ENCODE measurements around the gene GSTO2. TPM values are rescaled to one million over a fixed set of nuclear protein-coding genes. Genes with fewer than 3 reads are reported as not detected.

Gene GSTO2
- total and polyA plus RNA-seq, 2 of the 13 experiments (the other 11 are each of a cell fraction or from before 2014, with no cell fraction given): 2.1 to 7.9 TPM

- no peak for FAIRE-seq
- H3K4me2 ChIP-seq (ENCODE audit: low read depth, low read length): peak overlapping the region; percentile 79; the same call in 1 of the 2 replicates
- H3K9me3 ChIP-seq (ENCODE audit: low read length): no peaks in the 10 kb centered on the region
- H3K4me3 ChIP-seq (replicated peaks in 1 of 3; ENCODE audit: insufficient read depth in 1 of 3, low read depth in 2 of 3, low read length in 3 of 3): no peak overlapping the region
- no peak overlapping the region for H3K9ac ChIP-seq (ENCODE audit: insufficient read depth, low read depth, low read length)
- peaks cover 0 to 21% of the 10 kb centered on the region in 2 experiments; a peak in 3 of 5 replicates for H3K27me3 ChIP-seq (ENCODE audit: control insufficient read depth in 1 of 2, insufficient read depth in 2 of 2, low read length in 2 of 2)
- no peaks in the 10 kb centered on the region for H3K36me3 ChIP-seq (replicated peaks in 1 of 2; ENCODE audit: control insufficient read depth in 1 of 2, insufficient read depth in 2 of 2, low read length in 2 of 2)
- no peak overlapping the region for H2AFZ ChIP-seq (ENCODE audit: low read length)
- H4K20me1 ChIP-seq (ENCODE audit: insufficient read depth, low read length): no peaks in the 10 kb centered on the region
- BruUV-seq (replicated peaks): no TSS peak
- in situ Hi-C loops (cut with HindIII; ENCODE audit: extremely low pct_ligation_motif_present, low pct_unique_long_range_greater_than_20kb) (no loop called here), intact Hi-C loops (cut with micrococcal nuclease; ENCODE audit: unreplicated experiment) (no loop called here)
- H3K79me2 ChIP-seq (ENCODE audit: insufficient read depth, low read length): no peaks in the 10 kb centered on the region
- no peak for DNase-seq (ENCODE audit: low spot score)
- ChIA-PET CTCF (ENCODE audit: low intra/inter-chr PET ratio, low total read pairs) (no interaction called here), POLR2A (interaction anchor here (1.2 kb wide), 1 partner anchor 10 kb away, joined by 4 read pairs; no protein-coding TSS in a partner anchor)
- TF ChIP-seq NFYB (CRISPR knock-in tag; IDR thresholded peaks at IDR 0.05) (no peak), ZNF337 (CRISPR knock-in tag; IDR thresholded peaks at IDR 0.05; ENCODE audit: borderline replicate concordance, low read depth) (no peak), ZNF101 (CRISPR knock-in tag; IDR thresholded peaks at IDR 0.05; ENCODE audit: borderline replicate concordance, low read depth) (no peak), ZNF235 (CRISPR knock-in tag; IDR thresholded peaks at IDR 0.05; ENCODE audit: borderline replicate concordance) (no peak), HNRNPUL1 (IDR thresholded peaks at IDR 0.05; ENCODE audit: low read depth, low read length) (no peak), FOXP1 (IDR thresholded peaks at IDR 0.05) (no peak), FOXP1 (CRISPR knock-in tag; IDR thresholded peaks at IDR 0.05) (no peak), ARNT2 (CRISPR knock-in tag; IDR thresholded peaks at IDR 0.05; ENCODE audit: low read depth) (no peak), ZBTB42 (CRISPR knock-in tag; IDR thresholded peaks at IDR 0.05) (no peak), TEAD3 (CRISPR knock-in tag; optimal IDR thresholded peaks at IDR 0.05; ENCODE audit: borderline replicate concordance) (no peak), TRIM24 (CRISPR knock-in tag; IDR thresholded peaks at IDR 0.05) (no peak)
- 11% methylated on average over 4 of the region's 4 CpGs for WGBS (ENCODE audit: low lambda C conversion rate)
- H3K27ac ChIP-seq (ENCODE audit: extremely low read length, insufficient read depth, low read length): no peak overlapping the region
- ATAC-seq: no peak
- peaks cover 59% of the 10 kb centered on the region for H3K4me1 ChIP-seq (ENCODE audit: insufficient read depth, low read length)
Measured at GRCh38 chr10:104340111-104340526, 71.1 kb downstream of the GSTO2 start.

GRCh38 chr10:104340641-104341040, 71.7 kb downstream of the GSTO2 start:
- no peak for ATAC-seq
- ChIA-PET POLR2A (no interaction called here), CTCF (ENCODE audit: low intra/inter-chr PET ratio, low total read pairs) (no interaction called here)
- Histone ChIP-seq H3K36me3 (replicated peaks in 1 of 2; ENCODE audit: control insufficient read depth in 1 of 2, insufficient read depth in 2 of 2, low read length in 2 of 2) (no peaks in the 10 kb centered on the region), H4K20me1 (ENCODE audit: insufficient read depth, low read length) (no peaks in the 10 kb centered on the region), H3K4me2 (ENCODE audit: low read depth, low read length) (no peak overlapping the region), H3K9me3 (ENCODE audit: low read length) (no peaks in the 10 kb centered on the region), H3K79me2 (ENCODE audit: insufficient read depth, low read length) (no peaks in the 10 kb centered on the region), H3K4me3 (replicated peaks in 1 of 3; ENCODE audit: insufficient read depth in 1 of 3, low read depth in 2 of 3, low read length in 3 of 3) (no peak overlapping the region), H2AFZ (ENCODE audit: low read length) (no peak overlapping the region), H3K27me3 (ENCODE audit: control insufficient read depth in 1 of 2, insufficient read depth in 2 of 2, low read length in 2 of 2) (peaks cover 0 to 21% of the 10 kb centered on the region in 2 experiments; a peak in 3 of 5 replicates), H3K4me1 (ENCODE audit: insufficient read depth, low read length) (peaks cover 58% of the 10 kb centered on the region), H3K9ac (ENCODE audit: insufficient read depth, low read depth, low read length) (no peak overlapping the region), H3K27ac (ENCODE audit: extremely low read length, insufficient read depth, low read length) (no peak overlapping the region)
- intact Hi-C loops (cut with micrococcal nuclease; ENCODE audit: unreplicated experiment): no loop called here
- in situ Hi-C loops (cut with HindIII; ENCODE audit: extremely low pct_ligation_motif_present, low pct_unique_long_range_greater_than_20kb): no loop called here
- no TSS peak for BruUV-seq (replicated peaks)
- WGBS (ENCODE audit: low lambda C conversion rate): 23% methylated on average over 4 of the region's 4 CpGs
- FAIRE-seq: no peak
- no peak for DNase-seq (ENCODE audit: low spot score)
- no peak for TF ChIP-seq HOXA7 (CRISPR knock-in tag; IDR thresholded peaks at IDR 0.05)
- TF ChIP-seq ZBTB44 (CRISPR knock-in tag; IDR thresholded peaks at IDR 0.05): no peak
- TF ChIP-seq CBX2 (IDR thresholded peaks at IDR 0.05; ENCODE audit: low read depth, low read length): 0 out of 2 replicates have a peak, but pooled peaks have one; percentile 11
- TF ChIP-seq CBX2 (CRISPR knock-in tag; IDR thresholded peaks at IDR 0.05; ENCODE audit: low read depth): no peak
- TF ChIP-seq ZNF710 (CRISPR knock-in tag; IDR thresholded peaks at IDR 0.05; ENCODE audit: borderline replicate concordance): no peak
- TF ChIP-seq ATF7-NPFF (CRISPR knock-in tag; IDR thresholded peaks at IDR 0.05; ENCODE audit: low read depth): no peak
- TF ChIP-seq CENPT (CRISPR knock-in tag; IDR thresholded peaks at IDR 0.05; ENCODE audit: low read depth): no peak

All from HepG2 (cell line).